Stimulated activated memory B cell treated with anti-CD40 and anti-IgM and Interleukin-4, amounts not matched to agents 10 μg/mL and 1 μg/mL and 100 μg/mL, for 72 hours (primary cell): ENCODE data around the gene RASA3.

Experiments used
- ATAC-seq: fragments of 150-1000 bp; cut with Tn5 transposase; 2 replicates; pipeline ENCODE4 v1.10.0; 2021
- H3K27ac Mint-ChIP-seq: one replicate; pipeline ENCODE4 v1.8.0; 2022; ENCODE audit warnings: mild to moderate bottlenecking, mixed read lengths
- H3K27me3 Mint-ChIP-seq: one replicate; pipeline ENCODE4 v1.8.0; 2022; ENCODE audit warnings: mixed read lengths
- H3K36me3 Mint-ChIP-seq: one replicate; pipeline ENCODE4 v1.8.0; 2022; ENCODE audit warnings: mixed read lengths
- H3K4me1 Mint-ChIP-seq: one replicate; pipeline ENCODE4 v1.8.0; 2022; ENCODE audit warnings: mixed read lengths
- H3K4me3 Mint-ChIP-seq: one replicate; pipeline ENCODE4 v1.8.0; 2022; ENCODE audit warnings: mild to moderate bottlenecking, moderate library complexity, mixed read lengths
- H3K9me3 Mint-ChIP-seq: one replicate; pipeline ENCODE4 v1.8.0; 2022; ENCODE audit warnings: mixed read lengths

Gene RASA3

DNA sequence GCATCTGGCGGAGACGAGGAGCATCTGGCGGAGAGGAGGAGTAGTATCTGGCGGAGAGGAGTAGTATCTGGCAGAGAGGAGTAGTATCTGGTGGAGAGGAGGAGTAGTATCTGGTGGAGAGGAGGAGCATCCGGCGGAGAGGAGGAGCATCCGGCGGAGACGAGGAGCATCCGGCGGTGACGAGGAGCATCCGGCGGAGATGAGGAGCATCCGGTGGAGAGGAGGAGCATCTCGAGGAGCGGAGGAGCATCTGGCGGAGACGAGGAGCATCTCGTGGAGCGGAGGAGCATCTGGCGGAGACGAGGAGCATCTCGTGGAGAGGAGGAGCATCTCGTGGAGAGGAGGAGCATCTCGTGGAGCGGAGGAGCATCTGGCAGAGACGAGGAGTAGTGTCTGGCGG lies 177.2 kb downstream of the RASA3 start:
- no peak overlapping the region for H3K27ac Mint-ChIP-seq
- H3K4me1 Mint-ChIP-seq, result peaks cover 13% of the 10 kb centered on the region
- H3K36me3 Mint-ChIP-seq, result peaks cover 34% of the 10 kb centered on the region

DNA sequence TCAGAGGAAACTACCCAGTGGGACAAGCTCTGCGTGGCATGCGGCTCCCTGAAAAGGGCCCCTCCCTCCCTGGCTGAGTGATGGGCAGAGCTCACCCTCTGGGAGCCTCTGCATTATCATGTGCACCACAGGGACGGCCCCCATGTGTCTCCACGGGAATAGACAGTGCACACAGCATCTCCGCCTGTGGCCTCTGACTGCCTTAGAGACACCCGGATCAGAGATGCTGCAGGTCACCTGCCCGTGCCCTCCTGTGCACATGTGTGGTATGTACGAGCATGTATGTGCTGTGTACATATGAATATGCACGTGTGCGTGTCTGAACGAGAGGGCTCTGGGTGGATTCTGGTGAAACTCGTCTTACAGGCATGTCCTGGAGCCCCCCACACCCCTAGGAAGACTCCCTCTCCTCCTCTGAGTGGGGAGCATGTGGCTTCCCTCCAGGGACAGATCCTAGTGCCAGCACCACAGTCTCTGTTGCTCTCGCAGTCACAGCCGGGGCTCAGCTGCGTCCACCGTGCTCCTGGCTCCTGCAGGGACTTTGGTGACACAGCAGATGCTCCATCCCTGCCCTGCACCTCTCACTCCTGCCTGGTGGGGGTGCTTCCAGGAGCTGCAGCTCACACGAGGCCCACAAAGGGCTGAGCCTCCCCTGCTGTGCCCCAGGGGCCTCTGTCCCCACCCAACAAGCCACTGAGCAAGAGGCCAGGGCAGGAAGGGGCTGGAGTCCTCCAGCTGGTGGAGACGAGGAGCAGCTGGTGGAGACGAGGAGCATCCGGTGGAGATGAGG lies 178.2 kb downstream of the RASA3 start:
- Mint-ChIP-seq H3K27me3 (no peaks in the 10 kb centered on the region), H3K9me3 (peaks cover 21% of the 10 kb centered on the region), H3K4me1 (peaks cover 13% of the 10 kb centered on the region), H3K36me3 (peaks cover 31% of the 10 kb centered on the region), H3K27ac (no peak overlapping the region), H3K4me3 (no peak overlapping the region)
- no peak for ATAC-seq

More for the DNA sequence above, 177.2 kb downstream of the RASA3 start:
- no peak for ATAC-seq
- Mint-ChIP-seq H3K9me3 (peaks cover 23% of the 10 kb centered on the region), H3K4me3 (no peak overlapping the region), H3K27me3 (no peaks in the 10 kb centered on the region)

DNA sequence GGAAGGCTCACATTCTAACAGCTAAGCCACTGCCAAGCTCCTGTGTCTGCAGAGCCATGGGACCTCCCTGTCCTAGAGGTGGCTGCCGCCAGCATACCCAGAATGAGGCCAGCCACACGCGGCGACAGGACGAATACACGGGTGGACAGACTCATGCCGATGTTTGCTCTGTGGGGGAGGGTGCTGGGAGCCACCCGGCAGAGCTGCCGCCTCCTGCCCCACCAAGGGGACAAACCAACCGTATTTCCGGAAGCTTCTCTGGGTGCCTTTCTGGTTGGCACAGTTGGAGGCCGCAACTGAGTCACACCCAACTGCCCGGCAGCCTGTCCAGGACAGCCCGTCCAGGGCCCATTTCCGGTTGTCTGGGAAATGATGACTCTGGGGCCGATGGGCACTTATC lies 178.9 kb downstream of the RASA3 start:
- Mint-ChIP-seq H3K27ac (no peak overlapping the region), H3K36me3 (peaks cover 26% of the 10 kb centered on the region), H3K4me3 (no peak overlapping the region), H3K9me3 (peaks cover 18% of the 10 kb centered on the region), H3K4me1 (peaks cover 15% of the 10 kb centered on the region), H3K27me3 (no peaks in the 10 kb centered on the region)
- ATAC-seq, result no peak

DNA sequence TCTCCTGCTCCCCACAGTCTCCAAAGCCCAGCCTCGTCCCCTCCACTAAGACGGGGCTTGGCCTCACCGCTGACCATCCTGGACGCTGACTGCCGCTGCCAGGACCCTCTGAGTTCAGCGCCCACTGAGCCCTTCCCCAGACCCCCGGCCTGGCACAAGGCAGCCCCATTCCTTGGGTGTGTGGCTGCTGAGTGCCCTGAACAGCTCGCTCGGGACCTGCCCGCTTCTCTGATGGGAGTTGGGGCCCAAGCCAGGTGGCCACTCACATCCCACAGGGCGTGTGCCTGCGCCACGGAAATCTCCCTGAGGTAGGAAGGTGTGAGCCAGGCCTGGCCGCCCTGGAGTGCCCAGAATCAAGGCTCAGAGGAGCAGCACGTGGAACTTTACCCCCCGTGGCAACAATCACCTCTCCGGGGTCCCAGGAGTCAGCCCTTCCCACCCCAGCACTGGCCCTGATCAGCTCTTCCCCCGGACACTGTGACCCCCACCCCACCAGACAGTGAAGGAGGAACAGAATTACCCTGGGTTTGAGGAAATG lies 179.4 kb downstream of the RASA3 start:
- Mint-ChIP-seq H3K4me1 (peaks cover 20% of the 10 kb centered on the region), H3K27me3 (no peaks in the 10 kb centered on the region), H3K9me3 (peaks cover 18% of the 10 kb centered on the region), H3K4me3 (no peak overlapping the region), H3K27ac (no peak overlapping the region), H3K36me3 (peaks cover 26% of the 10 kb centered on the region)
- no peak for ATAC-seq

DNA sequence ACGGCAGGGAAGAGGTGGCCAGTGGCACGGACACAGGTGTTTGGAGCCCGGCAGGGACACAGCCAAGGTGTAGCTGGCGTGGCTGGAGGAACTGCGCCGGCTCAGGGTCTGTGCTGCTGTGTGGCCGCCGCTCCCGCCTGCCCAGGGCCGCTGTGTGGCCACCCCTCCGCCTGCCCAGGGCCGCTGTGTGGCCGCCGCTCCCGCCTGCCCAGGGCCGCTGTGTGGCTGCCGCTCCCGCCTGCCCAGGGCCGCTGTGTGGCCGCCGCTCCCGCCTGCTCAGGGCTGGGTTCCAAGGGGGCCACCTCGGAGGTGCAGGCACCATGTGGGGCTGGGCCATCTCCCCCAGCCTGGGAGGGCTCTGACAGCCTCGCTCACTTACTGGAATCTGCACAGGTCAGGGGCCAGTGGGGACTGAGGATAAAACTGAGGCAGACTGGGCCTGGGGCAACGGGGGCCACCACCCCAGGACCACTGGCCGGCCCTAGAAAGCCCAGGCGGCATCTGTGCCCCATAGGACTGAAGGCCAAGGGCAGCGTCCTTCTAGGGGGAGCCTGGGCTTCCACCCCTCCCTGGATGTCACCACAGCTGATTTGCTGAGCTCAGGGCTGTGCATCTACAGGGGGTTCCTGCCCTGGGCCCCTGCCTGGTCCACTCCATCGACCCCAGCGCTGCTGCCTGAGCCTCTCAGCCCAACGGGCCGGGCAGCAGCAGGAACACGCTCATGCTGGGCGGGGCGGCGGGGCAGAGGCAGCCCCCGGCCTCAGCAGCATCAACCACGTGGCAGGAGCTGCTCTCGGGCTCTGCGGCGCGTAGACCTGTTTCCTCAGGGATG lies 180.1 kb downstream of the RASA3 start:
- no peak overlapping the region for H3K4me3 Mint-ChIP-seq

DNA sequence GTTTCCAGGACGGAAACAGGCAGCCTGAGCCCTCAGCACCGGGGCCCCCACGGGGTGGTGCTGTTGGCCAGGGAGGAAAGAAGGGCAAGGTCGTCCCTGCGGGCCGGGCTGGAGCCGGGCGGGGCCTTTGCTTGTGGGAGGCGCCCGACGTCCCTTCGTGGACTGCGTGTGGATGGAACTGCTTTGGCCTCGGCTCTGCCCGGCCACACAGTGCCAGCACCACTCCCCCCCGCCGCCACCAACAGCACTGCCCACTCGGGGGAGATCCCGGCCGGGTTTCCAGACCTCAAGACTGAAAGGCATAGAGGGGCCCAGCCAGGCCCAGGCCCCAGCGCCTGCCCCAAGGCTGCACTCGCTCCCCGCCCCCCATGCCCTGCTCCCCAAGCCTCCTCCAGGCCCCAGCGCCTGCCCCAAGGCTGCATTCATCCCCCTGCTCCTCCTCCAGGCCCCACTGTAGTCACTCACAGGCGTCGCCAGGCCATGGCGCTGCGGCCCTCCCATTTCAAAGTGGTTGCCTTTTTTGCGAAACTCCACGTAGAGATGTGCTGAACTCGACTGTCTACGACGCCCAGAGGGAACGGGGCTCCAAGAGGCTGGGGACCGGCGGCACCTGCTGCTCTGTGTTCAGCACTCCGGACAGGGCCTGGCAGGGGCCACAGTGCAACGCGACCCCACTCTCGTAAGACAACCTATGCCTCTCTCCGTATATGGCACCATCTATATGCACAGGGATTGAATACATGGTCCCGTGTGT lies 181.0 kb downstream of the RASA3 start:
- Mint-ChIP-seq H3K4me1 (peaks cover 36% of the 10 kb centered on the region), H3K27ac (peak overlapping the region; percentile 48), H3K4me3 (peak overlapping the region; percentile 48), H3K27me3 (no peaks in the 10 kb centered on the region), H3K36me3 (peaks cover 25% of the 10 kb centered on the region), H3K9me3 (peaks cover 18% of the 10 kb centered on the region)
- ATAC-seq, result peak; percentile 86

More for the DNA sequence above, 180.1 kb downstream of the RASA3 start:
- Mint-ChIP-seq H3K27ac (no peak overlapping the region), H3K27me3 (no peaks in the 10 kb centered on the region), H3K36me3 (peaks cover 26% of the 10 kb centered on the region), H3K9me3 (peaks cover 18% of the 10 kb centered on the region), H3K4me1 (peaks cover 27% of the 10 kb centered on the region)
- ATAC-seq, result no peak

DNA sequence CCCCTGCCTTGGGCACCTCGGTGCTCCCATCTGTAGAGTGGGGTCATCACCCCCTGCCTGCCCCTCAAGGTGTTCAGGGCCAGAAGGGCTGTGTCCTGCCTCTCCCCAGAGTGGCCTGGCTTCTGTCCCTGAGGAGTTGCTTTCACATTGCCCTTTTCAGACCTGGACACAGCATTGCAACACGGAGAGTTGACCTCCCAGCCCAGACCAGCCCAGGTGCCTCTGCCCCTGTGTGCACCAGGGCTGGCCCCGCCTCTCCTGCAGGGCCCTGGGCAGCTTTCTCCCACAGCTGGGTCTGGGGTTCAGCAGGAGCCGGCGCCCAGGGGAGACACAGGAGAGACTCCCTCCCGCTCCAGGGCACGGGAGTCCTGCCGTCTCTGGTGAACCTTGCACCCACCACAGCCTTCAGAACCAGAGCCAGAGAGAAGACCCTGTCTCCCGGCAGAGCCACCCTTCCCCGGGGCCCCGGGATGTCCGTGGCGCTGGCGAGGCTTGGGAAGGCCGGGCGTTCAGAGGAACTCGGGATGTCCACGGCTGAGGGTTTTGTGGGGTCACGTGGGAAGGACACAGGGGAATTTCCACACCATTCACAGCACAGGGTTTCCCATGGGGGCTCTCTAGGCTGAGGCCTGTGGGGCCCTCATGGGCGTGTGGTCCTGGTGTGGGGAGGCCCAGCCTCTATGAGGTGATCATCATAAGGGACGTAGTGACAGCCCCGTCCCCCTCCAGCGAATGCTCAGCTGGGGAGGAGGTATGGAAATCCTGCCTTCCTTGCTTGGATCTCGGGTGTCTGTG lies 181.8 kb downstream of the RASA3 start:
- peak; percentile 56 for ATAC-seq
- Mint-ChIP-seq H3K4me3 (peak overlapping the region; percentile 48), H3K36me3 (peaks cover 18% of the 10 kb centered on the region), H3K27me3 (no peaks in the 10 kb centered on the region), H3K4me1 (peaks cover 40% of the 10 kb centered on the region), H3K27ac (peak overlapping the region; percentile 48), H3K9me3 (peaks cover 11% of the 10 kb centered on the region)

DNA sequence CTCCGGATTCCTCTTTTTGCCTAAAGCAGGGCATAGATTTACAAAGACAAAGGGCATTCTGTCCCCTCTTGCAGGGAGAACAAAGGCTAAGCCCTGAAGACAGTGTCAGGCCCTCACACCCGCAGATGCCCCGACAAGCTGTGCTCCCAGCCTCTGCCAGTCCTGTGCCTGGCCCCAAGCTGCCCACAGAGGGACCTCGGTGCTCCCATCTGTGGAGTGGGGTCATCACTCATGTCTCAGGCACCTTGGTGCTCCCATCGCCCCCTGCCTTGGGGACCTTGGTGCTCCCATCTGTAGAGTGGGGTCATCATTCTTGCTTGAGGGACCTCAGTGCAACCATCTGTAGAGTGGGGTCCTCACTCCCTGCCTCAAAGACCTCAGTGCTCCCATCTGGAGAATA lies 182.9 kb downstream of the RASA3 start:
- H3K36me3 Mint-ChIP-seq, result peaks cover 6% of the 10 kb centered on the region
- no peak overlapping the region for H3K4me3 Mint-ChIP-seq
- H3K27ac Mint-ChIP-seq, result no peak overlapping the region
- no peak for ATAC-seq
- H3K27me3 Mint-ChIP-seq, result no peaks in the 10 kb centered on the region
- peaks cover 40% of the 10 kb centered on the region for H3K4me1 Mint-ChIP-seq
- H3K9me3 Mint-ChIP-seq, result peaks cover under 1% of the 10 kb centered on the region

- Mint-ChIP-seq H3K27ac (peak overlapping the region; percentile 61), H3K36me3 (no peaks in the 10 kb centered on the region)
- ATAC-seq, result peak; percentile 14
Observed at GRCh38 chr13:113948034-113948742, 184.2 kb downstream of the RASA3 start.

GRCh38 chr13:113947311-113948033 lies 185.0 kb downstream of the RASA3 start:
- Mint-ChIP-seq H3K27ac (peak overlapping the region; percentile 61), H3K4me3 (no peak overlapping the region), H3K36me3 (no peaks in the 10 kb centered on the region), H3K4me1 (peaks cover 40% of the 10 kb centered on the region), H3K27me3 (no peaks in the 10 kb centered on the region), H3K9me3 (no peaks in the 10 kb centered on the region)
- ATAC-seq, result no peak

More at GRCh38 chr13:113948034-113948742, 184.2 kb downstream of the RASA3 start:
- no peaks in the 10 kb centered on the region for H3K9me3 Mint-ChIP-seq
- H3K4me1 Mint-ChIP-seq, result peaks cover 40% of the 10 kb centered on the region
- H3K4me3 Mint-ChIP-seq, result peak overlapping the region; percentile 3
- no peaks in the 10 kb centered on the region for H3K27me3 Mint-ChIP-seq

GRCh38 chr13:113946409-113947181 lies 185.8 kb downstream of the RASA3 start:
- H3K4me3 Mint-ChIP-seq, result no peak overlapping the region
- H3K9me3 Mint-ChIP-seq, result no peaks in the 10 kb centered on the region
- H3K27me3 Mint-ChIP-seq, result no peaks in the 10 kb centered on the region
- H3K27ac Mint-ChIP-seq, result no peak overlapping the region
- ATAC-seq, result no peak
- peaks cover 37% of the 10 kb centered on the region for H3K4me1 Mint-ChIP-seq
- no peaks in the 10 kb centered on the region for H3K36me3 Mint-ChIP-seq

DNA sequence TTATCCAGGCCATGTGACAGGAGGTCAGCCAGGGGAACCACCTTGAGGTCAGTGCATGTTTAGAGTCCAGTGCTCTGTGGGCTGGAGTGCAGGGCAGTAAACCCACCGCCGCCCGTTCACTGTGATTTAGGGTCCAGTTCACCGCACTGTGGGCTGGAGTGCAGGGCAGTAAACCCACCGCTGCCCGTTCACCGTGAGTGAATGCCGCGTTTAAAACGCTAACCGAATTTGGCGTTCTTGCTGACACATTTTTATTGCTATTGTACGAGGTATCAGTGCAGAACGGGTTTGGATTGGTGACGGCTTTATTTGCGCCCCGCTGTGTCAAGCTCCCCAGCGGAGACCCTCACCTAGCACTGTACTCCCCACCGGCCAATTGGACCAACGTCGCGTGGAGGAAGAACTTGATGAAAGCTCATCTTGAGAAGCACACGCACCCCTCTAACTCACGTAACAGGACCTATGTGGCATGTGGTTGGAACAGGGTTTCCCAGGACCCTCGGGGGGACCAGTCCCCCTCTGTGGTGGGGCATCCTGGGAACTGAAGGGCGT lies 186.5 kb downstream of the RASA3 start:
- H3K36me3 Mint-ChIP-seq, result no peaks in the 10 kb centered on the region
- ATAC-seq, result no peak

More for the DNA sequence above, 186.5 kb downstream of the RASA3 start:
- Mint-ChIP-seq H3K4me3 (no peak overlapping the region), H3K4me1 (peaks cover 34% of the 10 kb centered on the region), H3K9me3 (no peaks in the 10 kb centered on the region), H3K27ac (no peak overlapping the region), H3K27me3 (no peaks in the 10 kb centered on the region)
